GM23338 (cell line): ENCODE measurements around the gene ANKRD13C. TPM values are rescaled to one million over a fixed set of nuclear protein-coding genes. Genes with fewer than 3 reads are reported as not detected.

Experiments
- ATAC-seq: fragments of 200-7000 bp; cut with Tn5 transposase; 3 replicates; pipeline ENCODE4 v1.9.1; 2020
- DNase-seq: peaks from one replicate; pipeline ENCODE4 v3.0.0-alpha.2; 2015; ENCODE audit warnings: low spot score
- H2AFZ ChIP-seq: fragments of 200-600 bp; sonication (generic); 2 replicates; pipeline ENCODE4 v1.8.0; 2016; ENCODE audit warnings: antibody characterized with exemption, mild to moderate bottlenecking, moderate library complexity
- H3F3A ChIP-seq: fragments of 200-600 bp; sonication (generic); replicated peaks from 2 replicates; pipeline ENCODE4 v1.8.0; 2017; ENCODE audit warnings: antibody characterized with exemption, mixed run types, low read depth
- H3K27ac ChIP-seq: fragments of 200-600 bp; sonication (generic); 2 replicates; pipeline ENCODE4 v1.6.1; 2016; ENCODE audit warnings: low read depth
- H3K27me3 ChIP-seq: fragments of 200-600 bp; sonication (generic); 2 replicates; pipeline ENCODE4 v1.8.0; 2016; ENCODE audit warnings: mild to moderate bottlenecking, mixed run types, moderate library complexity; ENCODE audit not compliant: insufficient read depth
- H3K36me3 ChIP-seq: fragments of 200-600 bp; sonication (generic); 2 replicates; pipeline ENCODE4 v1.8.0; 2016; ENCODE audit warnings: mild to moderate bottlenecking; ENCODE audit not compliant: insufficient read depth
- H3K4me1 ChIP-seq: fragments of 200-600 bp; sonication (generic); 2 replicates; pipeline ENCODE4 v1.8.0; 2016; ENCODE audit warnings: mild to moderate bottlenecking, moderate library complexity; ENCODE audit not compliant: insufficient read depth
- H3K4me2 ChIP-seq: fragments of 200-600 bp; sonication (generic); 2 replicates; pipeline ENCODE4 v1.7.1; 2017; ENCODE audit warnings: mixed run types
- H3K4me3 ChIP-seq: fragments of 200-600 bp; sonication (generic); 2 replicates; pipeline ENCODE4 v1.6.1; 2016; ENCODE audit warnings: mixed run types
- H3K79me2 ChIP-seq: fragments of 200-600 bp; sonication (generic); replicated peaks from 2 replicates; pipeline ENCODE4 v1.8.0; 2017; ENCODE audit warnings: mild to moderate bottlenecking; ENCODE audit not compliant: insufficient read depth
- H3K9me2 ChIP-seq: fragments of 200-600 bp; sonication (generic); 2 replicates; pipeline ENCODE4 v1.8.0; 2017; ENCODE audit not compliant: insufficient read depth
- H4K20me1 ChIP-seq: fragments of 200-600 bp; sonication (generic); replicated peaks from 2 replicates; pipeline ENCODE4 v1.8.0; 2017; ENCODE audit warnings: mild to moderate bottlenecking; ENCODE audit not compliant: insufficient read depth
- H3K27ac Mint-ChIP-seq: 2 replicates; pipeline ENCODE4 v1.8.0; 2020; ENCODE audit warnings: inconsistent platforms, mild to moderate bottlenecking, moderate library complexity, mixed read lengths
- H3K27me3 Mint-ChIP-seq: 3 replicates; pipeline ENCODE4 v1.8.0; 2022; ENCODE audit warnings: low read depth, mild to moderate bottlenecking, moderate library complexity, mixed read lengths, inconsistent platforms; ENCODE audit not compliant: insufficient read depth, poor library complexity
- H3K36me3 Mint-ChIP-seq: 3 replicates; pipeline ENCODE4 v1.8.0; 2021; ENCODE audit warnings: low read depth, mild to moderate bottlenecking, inconsistent platforms, moderate library complexity, mixed read lengths
- H3K4me1 Mint-ChIP-seq: 3 replicates; pipeline ENCODE4 v1.8.0; 2020; ENCODE audit warnings: mild to moderate bottlenecking, inconsistent platforms, mixed read lengths
- H3K4me3 Mint-ChIP-seq: 3 replicates; pipeline ENCODE4 v1.8.0; 2021; ENCODE audit warnings: moderate library complexity, mild to moderate bottlenecking, inconsistent platforms, mixed read lengths
- H3K9me3 Mint-ChIP-seq: 3 replicates; pipeline ENCODE4 v1.8.0; 2020; ENCODE audit warnings: moderate library complexity, mild to moderate bottlenecking, inconsistent platforms, mixed read lengths
- CREB1 ChIP-seq: fragments of 250-450 bp; sonication (Bioruptor Pico); IDR thresholded peaks from 2 replicates; pipeline ENCODE4 v1.5.0; 2020; ENCODE audit warnings: low read depth, mild to moderate bottlenecking, moderate library complexity
- CTCF ChIP-seq, 2 experiments: fragments of 200-600 bp in 1 of 2; sonication (generic) in 1 of 2; conservative IDR thresholded peaks; 2 replicates each; pipeline versions ENCODE4 v1.5.1 to v1.6.1; 2016 to 2017; ENCODE audit warnings: antibody characterized with exemption in 2 of 2, low read depth in 2 of 2, mild to moderate bottlenecking in 2 of 2, moderate library complexity in 1 of 2
- ETS1 ChIP-seq: IDR thresholded peaks from 2 replicates; pipeline ENCODE4 v1.6.1; 2016; ENCODE audit warnings: antibody characterized with exemption
- EZH2 ChIP-seq: fragments of 200-600 bp; sonication (generic); IDR thresholded peaks from one replicate; pipeline ENCODE4 v1.8.0; 2017; ENCODE audit warnings: antibody characterized with exemption, mild to moderate bottlenecking, low read depth; ENCODE audit not compliant: unreplicated experiment
- EZH2phosphoT487 ChIP-seq: fragments of 200-600 bp; sonication (generic); IDR thresholded peaks from one replicate; pipeline ENCODE4 v1.8.1; 2018; ENCODE audit warnings: antibody characterized with exemption; ENCODE audit not compliant: unreplicated experiment
- JUNB ChIP-seq: IDR thresholded peaks from one replicate; pipeline ENCODE4 v1.6.1; 2016; ENCODE audit warnings: antibody characterized with exemption; ENCODE audit not compliant: unreplicated experiment
- NANOG ChIP-seq: IDR thresholded peaks from 2 replicates; pipeline ENCODE4 v1.6.1; 2016; ENCODE audit warnings: antibody characterized with exemption, borderline replicate concordance
- POLR2AphosphoS5 ChIP-seq: IDR thresholded peaks from 2 replicates; pipeline ENCODE4 v1.6.1; 2016; ENCODE audit warnings: antibody characterized with exemption, low read depth
- REST ChIP-seq: IDR thresholded peaks from one replicate; pipeline ENCODE4 v1.6.1; 2018; ENCODE audit warnings: antibody characterized with exemption; ENCODE audit not compliant: unreplicated experiment
- STAT1 ChIP-seq: IDR thresholded peaks from one replicate; pipeline ENCODE4 v1.6.1; 2016; ENCODE audit warnings: antibody characterized with exemption; ENCODE audit not compliant: unreplicated experiment
- ZNF114 ChIP-seq: fragments of 250-450 bp; sonication (Bioruptor Pico); IDR thresholded peaks from 2 replicates; pipeline ENCODE4 v1.5.0; 2020; ENCODE audit warnings: mild to moderate bottlenecking, moderate library complexity
- ZNF331 ChIP-seq: fragments of 250-450 bp; sonication (Bioruptor Pico); IDR thresholded peaks from 2 replicates; pipeline ENCODE4 v1.5.0; 2020; ENCODE audit warnings: low read depth, mild to moderate bottlenecking, moderate library complexity
- ZNF462 ChIP-seq: fragments of 250-450 bp; sonication (Bioruptor Pico); IDR thresholded peaks from 2 replicates; pipeline ENCODE4 v1.5.0; 2020; ENCODE audit warnings: mild to moderate bottlenecking, moderate library complexity
- polyA plus RNA-seq: library from polyadenylated mRNA; unstranded; fragments of >200 nt; fragmentation: Nextera tagmentation; extraction: Ambion mirVana; gene quantifications from 2 replicates; pipeline ENCODE4 v1.2.1, GENCODE V29; 2016
- total RNA-seq: library from RNA; depleted of rRNA; stranded (reverse); fragments of >200 nt; shearing (Covaris generic); gene quantifications from 2 replicates; pipeline ENCODE4 v1.2.3, GENCODE V29; 2014

The ANKRD13C gene
- total and polyA plus RNA-seq, 2 experiments from 2014 or later = 12.3 to 32.5 TPM

- ATAC-seq = no peak
- H3K27ac Mint-ChIP-seq = no peak overlapping the region; the same call in 1 of the 2 replicates
- H3K4me1 ChIP-seq = no peaks in the 10 kb centered on the region
These were observed 36.3 kb downstream of the ANKRD13C start for GRCh38 chr1:70318191-70318590.

More at GRCh38 chr1:70318191-70318590, 36.3 kb downstream of the ANKRD13C start:
- Mint-ChIP-seq H3K36me3 (no peaks in the 10 kb centered on the region), H3K9me3 (no peaks in the 10 kb centered on the region), H3K4me3 (no peak overlapping the region), H3K27me3 (no peaks in the 10 kb centered on the region), H3K4me1 (no peaks in the 10 kb centered on the region)
- peaks cover 3% of the 10 kb centered on the region; the same call in 1 of the 2 replicates for H4K20me1 ChIP-seq
- no peaks in the 10 kb centered on the region for H3K9me2 ChIP-seq
- no peak overlapping the region for H3K4me2 ChIP-seq
- no peak for TF ChIP-seq POLR2AphosphoS5
- TF ChIP-seq REST = no peak
- TF ChIP-seq ETS1 = no peak
- TF ChIP-seq CREB1 (CRISPR knock-in tag) = no peak
- TF ChIP-seq ZNF114 (CRISPR knock-in tag) = no peak
- TF ChIP-seq EZH2 = no peak
- no peak for TF ChIP-seq EZH2phosphoT487
- no peak for TF ChIP-seq ZNF462 (CRISPR knock-in tag)
- no peak for TF ChIP-seq STAT1
- TF ChIP-seq ZNF331 (CRISPR knock-in tag) = no peak
- no peak for TF ChIP-seq NANOG
- no peak for TF ChIP-seq CTCF (conservative IDR thresholded peaks at IDR 0.05; ENCODE audit: low read depth in 2 of 2)
- TF ChIP-seq JUNB = no peak
- H3K27ac ChIP-seq = peak overlapping the region; percentile 26; the same call in 1 of the 2 replicates
- H3K4me3 ChIP-seq = no peak overlapping the region
- H3K27me3 ChIP-seq = no peaks in the 10 kb centered on the region
- peaks cover 38% of the 10 kb centered on the region for H3K79me2 ChIP-seq
- no peaks in the 10 kb centered on the region for H3F3A ChIP-seq
- no peak for DNase-seq
- H2AFZ ChIP-seq = no peak overlapping the region
- H3K36me3 ChIP-seq = no peaks in the 10 kb centered on the region; the same call in 1 of the 2 replicates
